IMR-90 (cell line): ENCODE measurements around the gene RER1. TPM values are rescaled to one million over a fixed set of nuclear protein-coding genes. Genes with fewer than 3 reads are reported as not detected.

Experiments
- ATAC-seq: fragments of 200-7000 bp; cut with Tn5 transposase; 2 replicates; pipeline ENCODE4 v1.9.1; 2020; ENCODE audit warnings: low read depth, mild to moderate bottlenecking, moderate library complexity
- BruUV-seq: library from RNA; stranded (reverse); fragments of 400-500 nt; replicated peaks from 2 replicates; lab custom pipeline; 2021; lab: Mats Ljungman, UMichigan
- CTCF ChIA-PET: fragments of 300-600 bp; formaldehyde crosslinking; extraction: SDS; loops from one replicate; lab custom pipeline; 2021; ENCODE audit warnings: antibody characterized with exemption; lab: Yijun Ruan, JAX
- POLR2A ChIA-PET: fragments of 300-600 bp; sonication (Branson Sonifier 250); formaldehyde crosslinking; loops from one replicate; lab custom pipeline; 2022; ENCODE audit warnings: antibody characterized with exemption; ENCODE audit not compliant: unreplicated experiment; lab: Charles Lee
- DNase-seq: peaks from one replicate; pipeline ENCODE4 v3.0.0; 2013
- H2AFZ ChIP-seq: replicated peaks from 2 replicates; pipeline ENCODE3; 2013; ENCODE audit warnings: low read length, mild to moderate bottlenecking; ENCODE audit not compliant: poor library complexity
- H2AK5ac ChIP-seq: 2 replicates; pipeline ENCODE4 v1.6.1; 2013; ENCODE audit warnings: low read depth, low read length, inconsistent platforms
- H2AK9ac ChIP-seq: replicated peaks from 2 replicates; pipeline ENCODE3; 2013; ENCODE audit warnings: mild to moderate bottlenecking, low read depth, low read length, moderate library complexity; ENCODE audit not compliant: poor library complexity
- H2BK120ac ChIP-seq: 2 replicates; pipeline ENCODE4 v1.6.1; 2013; ENCODE audit warnings: low read depth, low read length, inconsistent platforms
- H2BK15ac ChIP-seq: 3 replicates; pipeline ENCODE4 v1.6.1; 2013; ENCODE audit warnings: low read depth, low read length, inconsistent platforms
- H2BK20ac ChIP-seq: 2 replicates; pipeline ENCODE4 v1.6.1; 2013; ENCODE audit warnings: low read depth, mild to moderate bottlenecking, inconsistent platforms, low read length, moderate library complexity
- H2BK5ac ChIP-seq: 2 replicates; pipeline ENCODE4 v1.6.1; 2013; ENCODE audit warnings: mild to moderate bottlenecking, low read depth, low read length, inconsistent platforms; ENCODE audit not compliant: poor library complexity, severe bottlenecking
- H3K14ac ChIP-seq: replicated peaks from 2 replicates; pipeline ENCODE4 v1.6.1; 2013; ENCODE audit warnings: low read depth, low read length, inconsistent platforms
- H3K18ac ChIP-seq: 2 replicates; pipeline ENCODE4 v1.6.1; 2013; ENCODE audit warnings: low read depth, low read length, control low read depth
- H3K23ac ChIP-seq: 2 replicates; pipeline ENCODE4 v1.6.1; 2013; ENCODE audit warnings: low read depth, low read length, inconsistent platforms
- H3K27ac ChIP-seq: 2 replicates; pipeline ENCODE4 v1.5.1; 2013; ENCODE audit warnings: mild to moderate bottlenecking, control low read depth, low read length; ENCODE audit not compliant: insufficient read depth
- H3K27me3 ChIP-seq: 2 replicates; pipeline ENCODE4 v1.6.1; 2013; ENCODE audit warnings: low read length; ENCODE audit not compliant: control insufficient read depth, insufficient read depth
- H3K36me3 ChIP-seq: 2 replicates; pipeline ENCODE4 v1.6.1; 2013; ENCODE audit warnings: low read length, mixed read lengths; ENCODE audit not compliant: control insufficient read depth, insufficient read depth
- H3K4ac ChIP-seq: 2 replicates; pipeline ENCODE4 v1.6.1; 2013; ENCODE audit warnings: low read depth, low read length, inconsistent platforms
- H3K4me1 ChIP-seq: 2 replicates; pipeline ENCODE4 v1.6.1; 2013; ENCODE audit warnings: low read length, mixed read lengths; ENCODE audit not compliant: control insufficient read depth, insufficient read depth
- H3K4me2 ChIP-seq: 2 replicates; pipeline ENCODE4 v1.6.1; 2013; ENCODE audit warnings: low read depth, mild to moderate bottlenecking, control low read depth, low read length, moderate library complexity
- H3K4me3 ChIP-seq: 2 replicates; pipeline ENCODE4 v1.5.1; 2013; ENCODE audit warnings: low read depth, mild to moderate bottlenecking, control low read depth, low read length, moderate library complexity; ENCODE audit not compliant: insufficient read depth
- H3K56ac ChIP-seq: 2 replicates; pipeline ENCODE4 v1.6.1; 2013; ENCODE audit warnings: low read length, inconsistent platforms; ENCODE audit not compliant: insufficient read depth; ENCODE audit errors: extremely low read depth
- H3K79me1 ChIP-seq, 2 experiments: 2 replicates each; pipeline ENCODE4 v1.6.1; 2013; ENCODE audit warnings: low read length in 2 of 2, inconsistent platforms in 1 of 2, low read depth in 1 of 2
- H3K9ac ChIP-seq: 2 replicates; pipeline ENCODE4 v1.6.1; 2013; ENCODE audit warnings: low read depth, low read length, control low read depth
- H3K9me1 ChIP-seq: 2 replicates; pipeline ENCODE4 v1.6.1; 2013; ENCODE audit warnings: low read length, inconsistent platforms; ENCODE audit not compliant: insufficient read depth
- H3K9me3 ChIP-seq: 2 replicates; pipeline ENCODE4 v1.6.1; 2013; ENCODE audit warnings: low read length; ENCODE audit not compliant: control insufficient read depth, insufficient read depth
- H4K20me1 ChIP-seq: 2 replicates; pipeline ENCODE4 v1.6.1; 2013; ENCODE audit warnings: low read length, inconsistent platforms; ENCODE audit not compliant: insufficient read depth
- H4K5ac ChIP-seq: 2 replicates; pipeline ENCODE4 v1.6.1; 2013; ENCODE audit warnings: mild to moderate bottlenecking, low read depth, low read length, control low read depth
- H4K8ac ChIP-seq, 2 experiments: 2 replicates each; pipeline ENCODE4 v1.6.1; 2013; ENCODE audit warnings: low read depth in 2 of 2, low read length in 2 of 2, control low read depth in 1 of 2, inconsistent platforms in 1 of 2
- H4K91ac ChIP-seq: 2 replicates; pipeline ENCODE4 v1.6.1; 2013; ENCODE audit warnings: low read depth, low read length, inconsistent platforms; ENCODE audit not compliant: insufficient read depth
- BHLHE40 ChIP-seq: fragments of 150-350 bp; IDR thresholded peaks from 2 replicates; pipeline ENCODE4 v1.6.1; 2016; ENCODE audit warnings: mild to moderate bottlenecking, low read depth, low read length
- CEBPB ChIP-seq: IDR thresholded peaks from 2 replicates; pipeline ENCODE4 v1.6.1; 2012; ENCODE audit warnings: low read depth, low read length, improper control_type of control experiment
- CHD1 ChIP-seq: IDR thresholded peaks from 2 replicates; pipeline ENCODE4 v1.6.1; 2012; ENCODE audit warnings: low read depth, low read length, improper control_type of control experiment
- FOS ChIP-seq: fragments of 150-350 bp; IDR thresholded peaks from 2 replicates; pipeline ENCODE4 v1.6.1; 2016; ENCODE audit warnings: low read depth, low read length
- MAFK ChIP-seq: IDR thresholded peaks from 2 replicates; pipeline ENCODE4 v1.6.1; 2012; ENCODE audit warnings: low read depth, low read length, improper control_type of control experiment
- MAZ ChIP-seq: IDR thresholded peaks from 2 replicates; pipeline ENCODE4 v1.6.1; 2012; ENCODE audit warnings: low read depth, mild to moderate bottlenecking, low read length, improper control_type of control experiment, moderate library complexity, borderline replicate concordance
- POLR2A ChIP-seq: IDR thresholded peaks from 2 replicates; pipeline ENCODE4 v1.6.1; 2012; ENCODE audit warnings: mild to moderate bottlenecking, low read depth, low read length
- RAD21 ChIP-seq: IDR thresholded peaks from 2 replicates; pipeline ENCODE4 v1.6.1; 2012; ENCODE audit warnings: low read length, improper control_type of control experiment
- SMC3 ChIP-seq: fragments of 150-350 bp; IDR thresholded peaks from 2 replicates; pipeline ENCODE4 v1.6.1; 2016; ENCODE audit warnings: low read depth, mild to moderate bottlenecking, antibody characterized with exemption, low read length, moderate library complexity
- WGBS, 2 experiments: methylation state at CpG; one replicate each; pipeline versions ENCODE4 v1.1.5 to v1.1.7; 2013; ENCODE audit warnings: missing lambda C conversion rate in 2 of 2; ENCODE audit not compliant: insufficient read length in 1 of 2; ENCODE audit errors: extremely low coverage in 2 of 2; 5-methylcytosine and 5-hydroxymethylcytosine counted together
- dilution Hi-C: fragments of 300-500 bp; cut with HindIII; formaldehyde crosslinking; loops from one replicate; pipeline ENCODE4 v1.14.3; 2018; ENCODE audit warnings: low sequenced_read_pairs; ENCODE audit not compliant: unreplicated experiment
- in situ Hi-C: fragments of 300-500 bp; cut with MboI; formaldehyde crosslinking; loops from 3 replicates; pipeline ENCODE4 v1.14.3; 2019; ENCODE audit warnings: low sequenced_read_pairs, inconsistent platforms, mixed read lengths
- intact Hi-C: fragments of 100-400 bp; cut with micrococcal nuclease; formaldehyde crosslinking; loops from 2 replicates; pipeline ENCODE4 v1.10.0; 2022
- polyA plus RNA-seq, 3 experiments: library from polyadenylated mRNA; depleted of rRNA; stranded (reverse); fragments of >200 nt; gene quantifications; 2 replicates each; pipeline ENCODE4 v1.2.3, GENCODE V29; 2012; ENCODE audit warnings: low replicate concordance in 1 of 3
- total RNA-seq: library from RNA; depleted of rRNA; stranded (reverse); fragments of >200 nt; gene quantifications from 2 replicates; pipeline ENCODE4 v1.2.3, GENCODE V29; 2012
- TF ChIP-seq, protein P1 (sequence below): fragments of 150-350 bp; IDR thresholded peaks from 2 replicates; pipeline ENCODE4 v1.6.1; 2017; ENCODE audit warnings: mild to moderate bottlenecking, antibody characterized with exemption, low read length, low read depth
- TF ChIP-seq, protein P2 (sequence below): conservative IDR thresholded peaks from 2 replicates; pipeline ENCODE4 v1.5.1; 2012; ENCODE audit warnings: mild to moderate bottlenecking, low read depth, low read length, improper control_type of control experiment

The RER1 gene
- total and polyA plus RNA-seq, 2 of the 4 experiments (the other 2 are of a cell fraction) = 47.1 to 240 TPM

DNA sequence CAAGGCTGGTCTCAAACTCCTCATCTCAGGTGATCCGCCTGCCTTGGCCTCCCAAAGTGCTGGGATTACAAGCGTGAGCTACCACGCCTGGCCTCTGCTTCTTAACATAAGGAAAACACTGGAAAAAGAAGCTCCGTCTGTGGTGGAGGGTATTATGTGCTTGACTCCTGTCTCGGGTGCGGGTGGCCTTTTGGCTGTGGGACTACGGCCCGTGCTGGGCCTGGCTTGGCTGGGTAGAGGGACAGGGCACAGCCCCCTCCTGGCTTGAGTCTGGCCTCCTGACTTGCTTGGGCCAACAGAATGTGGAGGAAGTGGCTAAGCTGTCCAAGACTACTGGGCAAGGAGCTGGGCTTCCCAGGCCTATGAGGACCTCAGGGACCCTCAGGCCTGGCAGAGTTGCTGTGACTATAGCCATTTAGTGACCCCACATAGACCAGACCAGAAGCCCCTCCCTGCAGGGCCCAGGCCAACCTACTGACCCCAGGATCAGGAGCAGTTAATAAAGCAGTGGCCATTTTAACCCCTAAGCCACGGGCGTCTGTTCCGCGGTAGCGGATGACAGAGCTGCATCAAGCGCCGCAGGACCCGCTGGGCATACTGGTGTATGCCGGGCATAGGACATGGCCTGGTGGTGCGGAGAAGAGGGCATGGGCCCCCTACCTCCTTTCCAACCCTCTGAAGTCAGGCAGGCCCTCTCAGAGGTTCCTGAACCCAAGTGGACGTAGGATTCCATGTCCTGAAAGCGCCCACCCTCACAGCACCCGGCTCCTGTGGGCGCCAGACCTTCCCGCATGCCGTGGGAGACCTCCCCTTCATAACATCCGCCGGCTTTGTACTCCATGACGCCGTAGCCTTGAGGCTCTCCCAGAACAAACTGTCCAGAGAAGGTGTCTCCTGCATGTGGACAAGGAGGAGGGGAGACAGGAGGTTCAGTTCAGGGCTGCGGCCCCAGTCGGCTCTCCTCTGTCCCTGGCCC is 4.7 kb upstream of the RER1 start:
- Histone ChIP-seq H3K36me3 (0 out of 2 replicates have a peak, but pooled peaks cover 2% of the 10 kb centered on the region), H3K79me1 (peaks cover 0 to 18% of the 10 kb centered on the region in 2 experiments; a peak in 3 of 4 replicates), H3K56ac (no peak overlapping the region), H3K9me1 (peaks cover 4% of the 10 kb centered on the region; the same call in 1 of the 2 replicates), H3K9me3 (no peaks in the 10 kb centered on the region), H4K20me1 (no peaks in the 10 kb centered on the region), H3K4me2 (no peak overlapping the region), H3K27ac (no peak overlapping the region), H2AK5ac (no peak overlapping the region), H2BK120ac (no peak overlapping the region), H3K9ac (no peak overlapping the region), H3K27me3 (no peaks in the 10 kb centered on the region), H4K8ac (no peak overlapping the region), H2AK9ac (no peak overlapping the region), H3K18ac (no peak overlapping the region), H3K23ac (no peak overlapping the region), H3K4me3 (no peak overlapping the region), H3K4me1 (no peaks in the 10 kb centered on the region; the same call in 1 of the 2 replicates), H2BK20ac (no peak overlapping the region), H3K4ac (no peak overlapping the region), H2BK5ac (no peak overlapping the region), H2AFZ (no peak overlapping the region), H4K5ac (no peak overlapping the region), H2BK15ac (no peak overlapping the region), H3K14ac (no peak overlapping the region), H4K91ac (no peak overlapping the region)
- intact Hi-C loops (no loop called here), dilution Hi-C loops (no loop called here), in situ Hi-C loops (no loop called here)
- ATAC-seq = no peak
- no peak for DNase-seq
- ChIA-PET POLR2A (interaction anchor here (0.6 kb wide), 1 partner anchor 182 kb away, joined by 3 read pairs; no protein-coding TSS in a partner anchor), CTCF (interaction anchor here (0.7 kb wide), 1 partner anchor 192 kb away, joined by 3 read pairs; the partner anchor contains the start of gene FAAP20)
- BruUV-seq = no TSS peak
- TF ChIP-seq CHD1 (no peak), SMC3 (no peak), FOS (no peak), RAD21 (no peak), POLR2A (no peak), BHLHE40 (no peak), CEBPB (no peak), MAFK (no peak), MAZ (no peak)
- TF ChIP-seq, protein P1, sequence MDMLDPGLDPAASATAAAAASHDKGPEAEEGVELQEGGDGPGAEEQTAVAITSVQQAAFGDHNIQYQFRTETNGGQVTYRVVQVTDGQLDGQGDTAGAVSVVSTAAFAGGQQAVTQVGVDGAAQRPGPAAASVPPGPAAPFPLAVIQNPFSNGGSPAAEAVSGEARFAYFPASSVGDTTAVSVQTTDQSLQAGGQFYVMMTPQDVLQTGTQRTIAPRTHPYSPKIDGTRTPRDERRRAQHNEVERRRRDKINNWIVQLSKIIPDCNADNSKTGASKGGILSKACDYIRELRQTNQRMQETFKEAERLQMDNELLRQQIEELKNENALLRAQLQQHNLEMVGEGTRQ = no peak
- TF ChIP-seq, protein P2, sequence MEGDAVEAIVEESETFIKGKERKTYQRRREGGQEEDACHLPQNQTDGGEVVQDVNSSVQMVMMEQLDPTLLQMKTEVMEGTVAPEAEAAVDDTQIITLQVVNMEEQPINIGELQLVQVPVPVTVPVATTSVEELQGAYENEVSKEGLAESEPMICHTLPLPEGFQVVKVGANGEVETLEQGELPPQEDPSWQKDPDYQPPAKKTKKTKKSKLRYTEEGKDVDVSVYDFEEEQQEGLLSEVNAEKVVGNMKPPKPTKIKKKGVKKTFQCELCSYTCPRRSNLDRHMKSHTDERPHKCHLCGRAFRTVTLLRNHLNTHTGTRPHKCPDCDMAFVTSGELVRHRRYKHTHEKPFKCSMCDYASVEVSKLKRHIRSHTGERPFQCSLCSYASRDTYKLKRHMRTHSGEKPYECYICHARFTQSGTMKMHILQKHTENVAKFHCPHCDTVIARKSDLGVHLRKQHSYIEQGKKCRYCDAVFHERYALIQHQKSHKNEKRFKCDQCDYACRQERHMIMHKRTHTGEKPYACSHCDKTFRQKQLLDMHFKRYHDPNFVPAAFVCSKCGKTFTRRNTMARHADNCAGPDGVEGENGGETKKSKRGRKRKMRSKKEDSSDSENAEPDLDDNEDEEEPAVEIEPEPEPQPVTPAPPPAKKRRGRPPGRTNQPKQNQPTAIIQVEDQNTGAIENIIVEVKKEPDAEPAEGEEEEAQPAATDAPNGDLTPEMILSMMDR = no peak
- 98% methylated on average over 8 of the region's 30 CpGs; no CpG with 5 or more reads in 1 of the 2 experiments for WGBS, 2 experiments
